ENCODE data around the gene SNHG17.

SNHG17 gene

GRCh38 chr20:38453941-38454340 lies 18.8 kb upstream of the SNHG17 start:
- DNase-seq (no peak), ATAC-seq (ENCODE audit: insufficient read depth, low read depth) (no peak)
- TF ChIP-seq CTCF (IDR thresholded peaks at IDR 0.05; ENCODE audit: borderline replicate concordance, extremely low read depth, low read length, poor library complexity, severe bottlenecking) (no peak), EZH2 (IDR thresholded peaks at IDR 0.05; ENCODE audit: borderline replicate concordance, low read depth, low read length, severe bottlenecking) (no peak)
- Histone ChIP-seq H3K9ac (ENCODE audit: low read depth, low read length) (no peak overlapping the region), H3K4me2 (ENCODE audit: insufficient read depth, low read length) (no peak overlapping the region), H3K4me3 (ENCODE audit: low read depth in 1 of 2, low read length in 2 of 2) (no peak overlapping the region), H3K79me2 (ENCODE audit: insufficient read depth, low read length) (no peaks in the 10 kb centered on the region), H2AFZ (ENCODE audit: low read depth, low read length) (no peak overlapping the region), H3K9me3 (ENCODE audit: insufficient read depth, low read length, severe bottlenecking) (no peaks in the 10 kb centered on the region), H3K36me3 (ENCODE audit: insufficient read depth, low read length) (peaks cover 12% of the 10 kb centered on the region), H3K27ac (ENCODE audit: low read length) (no peak overlapping the region), H3K4me1 (ENCODE audit: insufficient read depth, low read length) (no peaks in the 10 kb centered on the region), H3K27me3 (ENCODE audit: insufficient read depth, low read length, poor library complexity) (peaks cover 8% of the 10 kb centered on the region), H4K20me1 (ENCODE audit: insufficient read depth, low read length) (no peaks in the 10 kb centered on the region)

- Histone ChIP-seq H3K9me3 (ENCODE audit: insufficient read depth, low read length, severe bottlenecking) (no peaks in the 10 kb centered on the region), H3K27me3 (ENCODE audit: insufficient read depth, low read length, poor library complexity) (peaks cover 8% of the 10 kb centered on the region), H2AFZ (ENCODE audit: low read depth, low read length) (no peak overlapping the region), H3K4me1 (ENCODE audit: insufficient read depth, low read length) (peaks cover 8% of the 10 kb centered on the region), H3K27ac (ENCODE audit: low read length) (no peak overlapping the region), H3K4me2 (ENCODE audit: insufficient read depth, low read length) (no peak overlapping the region), H3K4me3 (ENCODE audit: low read depth in 1 of 2, low read length in 2 of 2) (no peak overlapping the region), H3K36me3 (ENCODE audit: insufficient read depth, low read length) (peaks cover 20% of the 10 kb centered on the region), H4K20me1 (ENCODE audit: insufficient read depth, low read length) (no peaks in the 10 kb centered on the region), H3K9ac (ENCODE audit: low read depth, low read length) (no peak overlapping the region), H3K79me2 (ENCODE audit: insufficient read depth, low read length) (0 out of 2 replicates have a peak, but pooled peaks cover 5% of the 10 kb centered on the region)
- ATAC-seq (ENCODE audit: insufficient read depth, low read depth) (no peak), DNase-seq (no peak)
- TF ChIP-seq CTCF (IDR thresholded peaks at IDR 0.05; ENCODE audit: borderline replicate concordance, extremely low read depth, low read length, poor library complexity, severe bottlenecking): no peak
- no peak for TF ChIP-seq EZH2 (IDR thresholded peaks at IDR 0.05; ENCODE audit: borderline replicate concordance, low read depth, low read length, severe bottlenecking)
Observed at GRCh38 chr20:38452880-38453624, 17.9 kb upstream of the SNHG17 start.

- peaks cover 20% of the 10 kb centered on the region for H3K36me3 ChIP-seq (ENCODE audit: insufficient read depth, low read length)
- DNase-seq: no peak
- no peak overlapping the region for H3K9ac ChIP-seq (ENCODE audit: low read depth, low read length)
- peaks cover 27% of the 10 kb centered on the region for H3K4me1 ChIP-seq (ENCODE audit: insufficient read depth, low read length)
- H3K27me3 ChIP-seq (ENCODE audit: insufficient read depth, low read length, poor library complexity): no peaks in the 10 kb centered on the region
- H3K9me3 ChIP-seq (ENCODE audit: insufficient read depth, low read length, severe bottlenecking): no peaks in the 10 kb centered on the region
- H4K20me1 ChIP-seq (ENCODE audit: insufficient read depth, low read length): no peaks in the 10 kb centered on the region
- TF ChIP-seq CTCF (IDR thresholded peaks at IDR 0.05; ENCODE audit: borderline replicate concordance, extremely low read depth, low read length, poor library complexity, severe bottlenecking) (no peak), EZH2 (IDR thresholded peaks at IDR 0.05; ENCODE audit: borderline replicate concordance, low read depth, low read length, severe bottlenecking) (no peak)
- no peak for ATAC-seq (ENCODE audit: insufficient read depth, low read depth)
- no peak overlapping the region for H3K27ac ChIP-seq (ENCODE audit: low read length)
- H2AFZ ChIP-seq (ENCODE audit: low read depth, low read length): no peak overlapping the region
- peaks cover 20% of the 10 kb centered on the region for H3K79me2 ChIP-seq (ENCODE audit: insufficient read depth, low read length)
- no peak overlapping the region for H3K4me3 ChIP-seq (ENCODE audit: low read depth in 1 of 2, low read length in 2 of 2)
- no peak overlapping the region for H3K4me2 ChIP-seq (ENCODE audit: insufficient read depth, low read length)
Observed at GRCh38 chr20:38450412-38450975, 15.4 kb upstream of the SNHG17 start.

Measured in DND-41 (cell line).